HepG2 (cell line): ENCODE measurements around the gene OR6B1. TPM values are rescaled to one million over a fixed set of nuclear protein-coding genes. Genes with fewer than 3 reads are reported as not detected.

Source experiments
- ATAC-seq: fragments of 200-7000 bp; cut with Tn5 transposase; 3 replicates; pipeline ENCODE4 v1.9.1; 2020; ENCODE audit warnings: mild to moderate bottlenecking, moderate library complexity
- BruUV-seq: library from RNA; stranded (reverse); fragments of 400-500 nt; replicated peaks from 2 replicates; lab custom pipeline; 2021; lab: Mats Ljungman, UMichigan
- CTCF ChIA-PET: fragments of 300-600 bp; formaldehyde crosslinking; extraction: SDS; loops from one replicate; lab custom pipeline; 2021; ENCODE audit warnings: low total read pairs, inconsistent platforms, low intra/inter-chr PET ratio; lab: Yijun Ruan, JAX
- POLR2A ChIA-PET: fragments of 350-600 bp; sonication (Branson Sonifier 250); formaldehyde crosslinking; loops from one replicate; lab custom pipeline; 2020; ENCODE audit warnings: antibody characterized with exemption, inconsistent platforms; lab: Yijun Ruan, JAX
- DNase-seq: peaks from one replicate; pipeline ENCODE4 v3.0.0-alpha.2; 2015; ENCODE audit warnings: low spot score
- FAIRE-seq: peaks from 3 replicates; lab custom pipeline; 2011; peaks lifted over from hg19 to GRCh38; lab: Jason Lieb, UNC
- H2AFZ ChIP-seq: one replicate; pipeline ENCODE4 v1.6.1; 2011; ENCODE audit warnings: low read length, inconsistent platforms
- H3K27ac ChIP-seq: fragments of 300-600 bp; 3 replicates; pipeline ENCODE4 v1.8.0; 2011; ENCODE audit warnings: mixed run types, mild to moderate bottlenecking, mixed read lengths, low read length, inconsistent platforms; ENCODE audit not compliant: insufficient read depth; ENCODE audit errors: extremely low read length
- H3K27me3 ChIP-seq, 2 experiments: fragments of 200-600 bp in 1 of 2; 2 replicates in 1 of 2; 3 replicates in 1 of 2; pipeline versions ENCODE4 v1.6.0 to v1.8.0; 2011; ENCODE audit warnings: low read length in 2 of 2, mild to moderate bottlenecking in 2 of 2, moderate library complexity in 2 of 2, inconsistent platforms in 1 of 2; ENCODE audit not compliant: insufficient read depth in 2 of 2, control insufficient read depth in 1 of 2
- H3K36me3 ChIP-seq, 2 experiments: fragments of 200-600 bp in 1 of 2; replicated peaks in 1 of 2; 2 replicates in 1 of 2; 3 replicates in 1 of 2; pipeline versions ENCODE4 v1.5.1 to v1.8.0; 2011; ENCODE audit warnings: low read length in 2 of 2, inconsistent platforms in 1 of 2; ENCODE audit not compliant: insufficient read depth in 2 of 2, control insufficient read depth in 1 of 2
- H3K4me1 ChIP-seq: 2 replicates; pipeline ENCODE4 v1.5.1; 2012; ENCODE audit warnings: low read length, inconsistent platforms; ENCODE audit not compliant: insufficient read depth
- H3K4me2 ChIP-seq: 2 replicates; pipeline ENCODE4 v1.6.0; 2011; ENCODE audit warnings: low read depth, low read length, inconsistent platforms
- H3K4me3 ChIP-seq, 3 experiments: fragments of 200-600 bp in 1 of 3; sonication (generic), shearing (Covaris generic) in 1 of 3; replicated peaks in 1 of 3; 2 replicates each; pipeline ENCODE4 v1.5.1; 2011 to 2016; ENCODE audit warnings: low read length in 3 of 3, inconsistent platforms in 2 of 3, low read depth in 2 of 3, mild to moderate bottlenecking in 2 of 3, control low read depth in 1 of 3, mixed read lengths in 1 of 3; ENCODE audit not compliant: insufficient read depth in 1 of 3
- H3K79me2 ChIP-seq: one replicate; pipeline ENCODE4 v1.6.1; 2011; ENCODE audit warnings: low read length, inconsistent platforms; ENCODE audit not compliant: insufficient read depth
- H3K9ac ChIP-seq: 2 replicates; pipeline ENCODE4 v1.6.0; 2011; ENCODE audit warnings: mild to moderate bottlenecking, low read depth, low read length, inconsistent platforms; ENCODE audit not compliant: insufficient read depth
- H3K9me3 ChIP-seq: 2 replicates; pipeline ENCODE4 v1.5.1; 2012; ENCODE audit warnings: mild to moderate bottlenecking, low read length
- H4K20me1 ChIP-seq: 2 replicates; pipeline ENCODE4 v1.6.0; 2011; ENCODE audit warnings: inconsistent platforms, mild to moderate bottlenecking, low read length, moderate library complexity; ENCODE audit not compliant: insufficient read depth
- ETS1 ChIP-seq: sonication (generic); formaldehyde crosslinking; IDR thresholded peaks from 2 replicates; pipeline ENCODE4 v1.4.0; 2020; ENCODE audit warnings: missing genetic modification reagents
- EZH2 ChIP-seq: conservative IDR thresholded peaks from 2 replicates; pipeline ENCODE4 v1.6.1; 2012; ENCODE audit warnings: mild to moderate bottlenecking, low read depth, low read length, moderate library complexity
- LCORL ChIP-seq, 2 experiments: fragments of 450-650 bp in 1 of 2; sonication (generic) in 1 of 2; formaldehyde crosslinking in 1 of 2; IDR thresholded peaks; 2 replicates each; pipeline versions ENCODE4 v1.5.0 to v1.6.1; 2017 to 2020; ENCODE audit warnings: antibody characterized with exemption in 1 of 2, missing genetic modification reagents in 1 of 2
- NBN ChIP-seq: fragments of 450-650 bp; conservative IDR thresholded peaks from 2 replicates; pipeline ENCODE4 v1.6.1; 2017
- SNAI1 ChIP-seq: sonication (generic); formaldehyde crosslinking; IDR thresholded peaks from 2 replicates; pipeline ENCODE4 v1.5.0; 2020; ENCODE audit warnings: mild to moderate bottlenecking, missing genetic modification reagents, borderline replicate concordance
- TBP ChIP-seq: sonication (generic); formaldehyde crosslinking; IDR thresholded peaks from 2 replicates; pipeline ENCODE4 v1.5.0; 2020; ENCODE audit warnings: missing genetic modification reagents
- ZFP1 ChIP-seq: IDR thresholded peaks from 2 replicates; pipeline ENCODE4 v1.6.1; 2016
- ZNF10 ChIP-seq: sonication (generic); formaldehyde crosslinking; IDR thresholded peaks from 2 replicates; pipeline ENCODE4 v1.4.0; 2020; ENCODE audit warnings: mild to moderate bottlenecking, low read depth, missing genetic modification reagents, borderline replicate concordance
- ZNF263 ChIP-seq: sonication (generic); formaldehyde crosslinking; IDR thresholded peaks from 2 replicates; pipeline ENCODE4 v1.4.0; 2020; ENCODE audit warnings: missing genetic modification reagents
- ZNF331 ChIP-seq: sonication (generic); formaldehyde crosslinking; IDR thresholded peaks from 2 replicates; pipeline ENCODE4 v1.4.0; 2020; ENCODE audit warnings: missing genetic modification reagents
- ZNF773 ChIP-seq: sonication (generic); formaldehyde crosslinking; IDR thresholded peaks from 2 replicates; pipeline ENCODE4 v1.4.0; 2020; ENCODE audit warnings: missing genetic modification reagents, borderline replicate concordance
- WGBS: methylation state at CpG from one replicate; pipeline ENCODE4 v1.1.6; 2017; ENCODE audit warnings: low lambda C conversion rate; 5-methylcytosine and 5-hydroxymethylcytosine counted together
- in situ Hi-C: cut with HindIII; loops from 2 replicates; pipeline ENCODE4 v1.10.0; 2017; ENCODE audit warnings: low pct_unique_long_range_greater_than_20kb; ENCODE audit not compliant: extremely low pct_ligation_motif_present
- intact Hi-C: fragments of 100-400 bp; cut with micrococcal nuclease; formaldehyde crosslinking; loops from one replicate; pipeline ENCODE4 v1.10.0; 2022; ENCODE audit not compliant: unreplicated experiment
- polyA plus RNA-seq, 8 experiments: library from polyadenylated mRNA; depleted of rRNA in 3 of 8; stranded (reverse) in 7 of 8; unstranded in 1 of 8; fragments of >200 nt; fragmentation: Illumina TruSeq in 4 of 8; extraction: Trizol in 4 of 8; gene quantifications; 2 replicates each; pipeline versions ENCODE4 v1.2.1 to v1.2.3, GENCODE V29; 2011 to 2016; ENCODE audit warnings: low read depth in 4 of 8, missing spikeins in 1 of 8, mixed read lengths in 1 of 8; ENCODE audit not compliant: insufficient read depth in 1 of 8
- total RNA-seq, 5 experiments: library from RNA; depleted of rRNA; stranded (reverse); fragments of >200 nt; fragmentation: Illumina TruSeq; extraction: Trizol; gene quantifications; 2 replicates each; pipeline ENCODE4 v1.2.3, GENCODE V29; 2016; ENCODE audit warnings: low read depth in 1 of 5
- TF ChIP-seq, protein P1 (sequence below): sonication (generic); formaldehyde crosslinking; IDR thresholded peaks from 2 replicates; pipeline ENCODE4 v1.5.0; 2020; ENCODE audit warnings: mild to moderate bottlenecking, missing genetic modification reagents
- TF ChIP-seq, protein P2 (sequence below): sonication (generic); formaldehyde crosslinking; IDR thresholded peaks from 2 replicates; pipeline ENCODE4 v1.4.0; 2020; ENCODE audit warnings: mild to moderate bottlenecking, missing genetic modification reagents
- TF ChIP-seq, protein P3 (sequence below): sonication (generic); formaldehyde crosslinking; IDR thresholded peaks from 2 replicates; pipeline ENCODE4 v1.4.0; 2020; ENCODE audit warnings: missing genetic modification reagents

OR6B1 gene
- total and polyA plus RNA-seq, 2 of the 13 experiments (the other 11 are each of a cell fraction or from before 2014, with no cell fraction given) = 0.18 TPM; not detected in 1

GRCh38 chr7:143973870-143974416 lies 26.2 kb upstream of the OR6B1 start:
- in situ Hi-C loops = no loop called here
- BruUV-seq = no TSS peak
- DNase-seq = no peak
- TF ChIP-seq ZNF263 (CRISPR knock-in tag) (no peak), LCORL (IDR thresholded peaks at IDR 0.05) (no peak), LCORL (CRISPR knock-in tag; IDR thresholded peaks at IDR 0.05) (no peak), ZNF331 (CRISPR knock-in tag) (no peak), EZH2 (no peak), ETS1 (CRISPR knock-in tag) (no peak), NBN (no peak), ZNF10 (CRISPR knock-in tag) (no peak), SNAI1 (CRISPR knock-in tag) (no peak), TBP (CRISPR knock-in tag) (no peak), ZFP1 (CRISPR knock-in tag) (no peak), ZNF773 (no peak)
- TF ChIP-seq, protein P1, sequence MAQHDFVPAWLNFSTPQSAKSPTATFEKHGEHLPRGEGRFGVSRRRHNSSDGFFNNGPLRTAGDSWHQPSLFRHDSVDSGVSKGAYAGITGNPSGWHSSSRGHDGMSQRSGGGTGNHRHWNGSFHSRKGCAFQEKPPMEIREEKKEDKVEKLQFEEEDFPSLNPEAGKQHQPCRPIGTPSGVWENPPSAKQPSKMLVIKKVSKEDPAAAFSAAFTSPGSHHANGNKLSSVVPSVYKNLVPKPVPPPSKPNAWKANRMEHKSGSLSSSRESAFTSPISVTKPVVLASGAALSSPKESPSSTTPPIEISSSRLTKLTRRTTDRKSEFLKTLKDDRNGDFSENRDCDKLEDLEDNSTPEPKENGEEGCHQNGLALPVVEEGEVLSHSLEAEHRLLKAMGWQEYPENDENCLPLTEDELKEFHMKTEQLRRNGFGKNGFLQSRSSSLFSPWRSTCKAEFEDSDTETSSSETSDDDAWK = no peak
- TF ChIP-seq, protein P2, sequence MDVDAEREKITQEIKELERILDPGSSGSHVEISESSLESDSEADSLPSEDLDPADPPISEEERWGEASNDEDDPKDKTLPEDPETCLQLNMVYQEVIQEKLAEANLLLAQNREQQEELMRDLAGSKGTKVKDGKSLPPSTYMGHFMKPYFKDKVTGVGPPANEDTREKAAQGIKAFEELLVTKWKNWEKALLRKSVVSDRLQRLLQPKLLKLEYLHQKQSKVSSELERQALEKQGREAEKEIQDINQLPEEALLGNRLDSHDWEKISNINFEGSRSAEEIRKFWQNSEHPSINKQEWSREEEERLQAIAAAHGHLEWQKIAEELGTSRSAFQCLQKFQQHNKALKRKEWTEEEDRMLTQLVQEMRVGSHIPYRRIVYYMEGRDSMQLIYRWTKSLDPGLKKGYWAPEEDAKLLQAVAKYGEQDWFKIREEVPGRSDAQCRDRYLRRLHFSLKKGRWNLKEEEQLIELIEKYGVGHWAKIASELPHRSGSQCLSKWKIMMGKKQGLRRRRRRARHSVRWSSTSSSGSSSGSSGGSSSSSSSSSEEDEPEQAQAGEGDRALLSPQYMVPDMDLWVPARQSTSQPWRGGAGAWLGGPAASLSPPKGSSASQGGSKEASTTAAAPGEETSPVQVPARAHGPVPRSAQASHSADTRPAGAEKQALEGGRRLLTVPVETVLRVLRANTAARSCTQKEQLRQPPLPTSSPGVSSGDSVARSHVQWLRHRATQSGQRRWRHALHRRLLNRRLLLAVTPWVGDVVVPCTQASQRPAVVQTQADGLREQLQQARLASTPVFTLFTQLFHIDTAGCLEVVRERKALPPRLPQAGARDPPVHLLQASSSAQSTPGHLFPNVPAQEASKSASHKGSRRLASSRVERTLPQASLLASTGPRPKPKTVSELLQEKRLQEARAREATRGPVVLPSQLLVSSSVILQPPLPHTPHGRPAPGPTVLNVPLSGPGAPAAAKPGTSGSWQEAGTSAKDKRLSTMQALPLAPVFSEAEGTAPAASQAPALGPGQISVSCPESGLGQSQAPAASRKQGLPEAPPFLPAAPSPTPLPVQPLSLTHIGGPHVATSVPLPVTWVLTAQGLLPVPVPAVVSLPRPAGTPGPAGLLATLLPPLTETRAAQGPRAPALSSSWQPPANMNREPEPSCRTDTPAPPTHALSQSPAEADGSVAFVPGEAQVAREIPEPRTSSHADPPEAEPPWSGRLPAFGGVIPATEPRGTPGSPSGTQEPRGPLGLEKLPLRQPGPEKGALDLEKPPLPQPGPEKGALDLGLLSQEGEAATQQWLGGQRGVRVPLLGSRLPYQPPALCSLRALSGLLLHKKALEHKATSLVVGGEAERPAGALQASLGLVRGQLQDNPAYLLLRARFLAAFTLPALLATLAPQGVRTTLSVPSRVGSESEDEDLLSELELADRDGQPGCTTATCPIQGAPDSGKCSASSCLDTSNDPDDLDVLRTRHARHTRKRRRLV = no peak
- TF ChIP-seq, protein P3, sequence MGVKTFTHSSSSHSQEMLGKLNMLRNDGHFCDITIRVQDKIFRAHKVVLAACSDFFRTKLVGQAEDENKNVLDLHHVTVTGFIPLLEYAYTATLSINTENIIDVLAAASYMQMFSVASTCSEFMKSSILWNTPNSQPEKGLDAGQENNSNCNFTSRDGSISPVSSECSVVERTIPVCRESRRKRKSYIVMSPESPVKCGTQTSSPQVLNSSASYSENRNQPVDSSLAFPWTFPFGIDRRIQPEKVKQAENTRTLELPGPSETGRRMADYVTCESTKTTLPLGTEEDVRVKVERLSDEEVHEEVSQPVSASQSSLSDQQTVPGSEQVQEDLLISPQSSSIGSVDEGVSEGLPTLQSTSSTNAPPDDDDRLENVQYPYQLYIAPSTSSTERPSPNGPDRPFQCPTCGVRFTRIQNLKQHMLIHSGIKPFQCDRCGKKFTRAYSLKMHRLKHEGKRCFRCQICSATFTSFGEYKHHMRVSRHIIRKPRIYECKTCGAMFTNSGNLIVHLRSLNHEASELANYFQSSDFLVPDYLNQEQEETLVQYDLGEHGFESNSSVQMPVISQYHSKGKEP = no peak

More at GRCh38 chr7:143973870-143974416, 26.2 kb upstream of the OR6B1 start:
- Histone ChIP-seq H3K4me2 (no peak overlapping the region), H3K27me3 (no peaks in the 10 kb centered on the region), H3K9me3 (peaks cover 4% of the 10 kb centered on the region; the same call in 1 of the 2 replicates), H3K4me3 (no peak overlapping the region), H3K9ac (no peak overlapping the region), H3K27ac (no peak overlapping the region), H2AFZ (peak overlapping the region; percentile 30), H3K36me3 (no peaks in the 10 kb centered on the region), H4K20me1 (no peaks in the 10 kb centered on the region), H3K4me1 (peaks cover 15% of the 10 kb centered on the region), H3K79me2 (no peaks in the 10 kb centered on the region)
- 73% methylated on average over 4 of the region's 4 CpGs for WGBS
- intact Hi-C loops = no loop called here
- ChIA-PET POLR2A (interaction anchor here (1.1 kb wide), 1 partner anchor 72 kb away, joined by 6 read pairs; the partner anchor contains the start of gene TCAF1), CTCF (no interaction called here)
- peak; percentile 39; the same call in 1 of the 3 replicates for ATAC-seq
- FAIRE-seq = no peak
